ENCODE results near the gene ZNF619.
"Not testable (repeated sequence)": the region's sequence is repeated elsewhere in the genome, so short reads cannot be mapped to it uniquely, and the experiment has no call there.

ZNF619 gene

GRCh38 chr3:40456279-40456939, 20.5 kb upstream of the ZNF619 start:
- peaks cover 60% of the 10 kb centered on the region for H3K36me3 Mint-ChIP-seq (ENCODE audit: insufficient read depth)
- peak overlapping the region; percentile 92 for H3K27ac Mint-ChIP-seq (ENCODE audit: low read depth)
- no peaks in the 10 kb centered on the region for H3K27me3 Mint-ChIP-seq
- no peak for DNase-seq (ENCODE audit: low spot score in 2 of 2)
- H3K9me3 Mint-ChIP-seq, result no peaks in the 10 kb centered on the region
- H3K4me3 Mint-ChIP-seq, result peak overlapping the region; percentile 83
- H3K4me1 Mint-ChIP-seq, result peaks cover 51% of the 10 kb centered on the region
- no peak for ATAC-seq (replicated peaks; ENCODE audit: extremely low read depth, poor library complexity, severe bottlenecking)

DNA sequence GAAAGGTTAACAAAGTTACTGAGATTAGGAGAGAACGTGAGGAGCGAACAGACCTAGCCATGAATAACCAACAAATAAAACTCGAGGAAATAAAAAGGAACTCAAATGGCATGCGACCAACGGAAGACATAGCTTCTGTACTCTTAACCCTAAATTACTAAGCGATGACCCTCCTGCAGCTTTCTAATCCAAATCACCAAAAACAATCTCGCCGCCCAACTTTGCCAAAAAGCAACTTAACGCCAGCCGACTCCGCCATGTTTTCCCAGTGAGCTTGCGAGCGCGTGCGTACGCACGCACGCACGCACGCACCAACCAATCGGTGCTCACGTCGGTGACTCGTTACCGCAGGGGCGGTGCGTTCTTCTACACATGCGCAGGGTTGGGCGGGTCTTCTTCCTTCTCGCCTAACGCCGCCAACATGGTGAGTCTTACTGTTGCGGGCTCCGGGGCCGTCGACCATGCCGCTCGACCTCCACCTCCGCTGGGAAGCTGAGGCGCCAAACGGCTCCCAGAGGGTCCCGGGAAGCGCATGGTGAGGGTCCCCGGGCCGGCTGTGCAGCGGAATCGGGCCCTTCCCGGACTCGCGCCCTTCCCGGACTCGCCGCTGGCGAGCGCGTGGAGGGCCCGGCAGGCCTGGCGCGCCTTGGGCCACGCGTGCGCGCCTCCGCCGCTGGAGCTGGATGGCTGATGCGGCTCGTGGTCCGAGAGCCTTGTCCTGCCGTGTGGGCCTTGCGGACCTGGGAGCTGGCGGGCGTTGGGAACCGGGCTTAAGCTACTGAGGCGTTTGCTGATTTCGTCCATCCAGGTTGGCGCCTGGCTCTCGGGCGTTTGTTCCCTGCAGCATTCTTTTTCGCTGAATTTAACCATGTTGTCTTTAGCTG, 19.7 kb upstream of the ZNF619 start, which contains the start of gene RPL14:
RPL14 (plus strand) TSS at position 400 of the 884 bp plus-strand sequence; CDS start at position 533, 133 bp downstream.
- peak within 1 kb of the TSS; percentile 92 for H3K27ac Mint-ChIP-seq (ENCODE audit: low read depth)
- ATAC-seq (replicated peaks; ENCODE audit: extremely low read depth, poor library complexity, severe bottlenecking), result peak; percentile 62
- H3K4me1 Mint-ChIP-seq, result peaks cover 48% of the 10 kb centered on the region

GRCh38 chr3:40458473-40458872, 18.4 kb upstream of the ZNF619 start:
- ATAC-seq (replicated peaks; ENCODE audit: extremely low read depth, poor library complexity, severe bottlenecking) (no peak), DNase-seq (ENCODE audit: low spot score in 2 of 2) (no peak)
- peak overlapping the region; percentile 83 for H3K4me3 Mint-ChIP-seq
- H3K4me1 Mint-ChIP-seq, result peaks cover 39% of the 10 kb centered on the region
- H3K27me3 Mint-ChIP-seq, result no peaks in the 10 kb centered on the region
- peaks cover 70% of the 10 kb centered on the region for H3K36me3 Mint-ChIP-seq (ENCODE audit: insufficient read depth)
- H3K27ac Mint-ChIP-seq (ENCODE audit: low read depth), result peak overlapping the region; percentile 92
- H3K9me3 Mint-ChIP-seq, result no peaks in the 10 kb centered on the region

More for the DNA sequence above, 19.7 kb upstream of the ZNF619 start, which contains the start of gene RPL14:
- peak within 1 kb of the TSS; percentile 83 for H3K4me3 Mint-ChIP-seq
- no peaks in the 10 kb centered on the region for H3K27me3 Mint-ChIP-seq
- no peaks in the 10 kb centered on the region for H3K9me3 Mint-ChIP-seq
- peaks cover 68% of the 10 kb centered on the region for H3K36me3 Mint-ChIP-seq (ENCODE audit: insufficient read depth)
- DNase-seq (ENCODE audit: low spot score in 2 of 2), result peak; percentile 92 to 93

DNA sequence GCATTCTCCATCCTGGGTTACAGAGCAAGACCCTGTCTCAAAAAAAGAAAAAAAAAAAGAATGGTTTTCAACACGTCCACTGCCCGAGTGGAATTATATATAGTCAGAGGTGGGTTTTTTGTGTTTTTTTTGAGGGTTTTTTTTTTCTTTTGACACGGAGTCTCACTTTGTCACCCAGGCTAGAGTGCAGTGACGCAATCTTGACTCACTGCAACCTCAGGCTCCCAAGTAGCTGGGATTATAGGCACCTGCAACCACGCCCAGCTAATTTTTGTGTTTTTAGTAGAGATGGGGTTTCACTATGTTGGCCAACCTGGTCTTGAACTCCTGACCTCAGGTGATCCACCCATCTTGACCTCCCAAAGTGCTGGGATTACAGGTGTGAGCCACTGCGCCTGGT, 16.4 kb upstream of the ZNF619 start:
- not testable (repeated sequence) for H3K4me3 Mint-ChIP-seq; H3K27me3 Mint-ChIP-seq; ATAC-seq (replicated peaks; ENCODE audit: extremely low read depth, poor library complexity, severe bottlenecking); H3K9me3 Mint-ChIP-seq; DNase-seq (ENCODE audit: low spot score in 2 of 2)
- Mint-ChIP-seq H3K27ac (ENCODE audit: low read depth) (peak overlapping the region; percentile 22), H3K36me3 (ENCODE audit: insufficient read depth) (peaks cover 81% of the 10 kb centered on the region), H3K4me1 (peaks cover 50% of the 10 kb centered on the region)

DNA sequence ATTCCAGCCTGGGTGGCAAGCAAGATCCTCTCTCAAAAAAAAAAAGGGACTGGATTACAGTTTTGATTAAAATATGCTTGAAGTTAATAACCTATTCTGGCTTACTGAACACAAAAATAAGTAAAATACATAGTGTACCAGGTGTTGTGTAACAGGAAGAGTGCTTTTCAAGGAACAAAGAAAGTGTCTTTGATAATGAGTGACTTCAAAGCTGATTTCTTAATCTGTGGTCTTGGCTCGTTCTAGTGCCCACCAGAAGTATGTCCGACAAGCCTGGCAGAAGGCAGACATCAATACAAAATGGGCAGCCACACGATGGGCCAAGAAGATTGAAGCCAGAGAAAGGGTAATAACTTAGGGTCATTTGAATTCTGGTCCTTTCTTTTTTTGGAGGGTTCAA, 15.8 kb upstream of the ZNF619 start:
- Mint-ChIP-seq H3K4me1 (peaks cover 45% of the 10 kb centered on the region), H3K36me3 (ENCODE audit: insufficient read depth) (peaks cover 80% of the 10 kb centered on the region), H3K27me3 (no peaks in the 10 kb centered on the region), H3K9me3 (no peaks in the 10 kb centered on the region), H3K27ac (ENCODE audit: low read depth) (no peak overlapping the region), H3K4me3 (no peak overlapping the region)
- no peak for DNase-seq (ENCODE audit: low spot score in 2 of 2)
- ATAC-seq (replicated peaks; ENCODE audit: extremely low read depth, poor library complexity, severe bottlenecking), result no peak

DNA sequence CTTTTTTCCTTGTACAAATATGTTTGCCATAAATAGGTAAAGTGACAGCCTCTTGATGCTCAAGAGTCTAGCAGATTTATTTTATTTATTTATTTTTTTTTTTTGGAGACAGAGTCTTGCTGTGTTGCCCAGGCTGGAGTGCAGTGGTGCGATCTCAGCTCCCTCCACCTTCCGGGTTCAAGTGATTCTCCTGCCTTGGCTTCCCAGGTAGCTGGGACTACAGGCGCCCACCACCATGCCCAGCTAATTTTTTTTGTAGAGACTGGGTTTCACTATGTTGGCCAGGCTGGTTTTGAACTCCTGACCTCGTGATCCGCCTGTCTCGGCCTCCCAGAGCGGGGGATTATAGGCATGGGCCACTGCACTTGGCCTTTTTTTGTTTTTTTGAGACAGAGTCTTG, 14.1 kb upstream of the ZNF619 start:
- H3K27me3 Mint-ChIP-seq; ATAC-seq (replicated peaks; ENCODE audit: extremely low read depth, poor library complexity, severe bottlenecking); H3K9me3 Mint-ChIP-seq; H3K4me3 Mint-ChIP-seq; DNase-seq (ENCODE audit: low spot score in 2 of 2): not testable (repeated sequence)
- peak overlapping the region; percentile 38 for H3K27ac Mint-ChIP-seq (ENCODE audit: low read depth)
- peaks cover 70% of the 10 kb centered on the region for H3K36me3 Mint-ChIP-seq (ENCODE audit: insufficient read depth)
- H3K4me1 Mint-ChIP-seq, result peaks cover 34% of the 10 kb centered on the region

DNA sequence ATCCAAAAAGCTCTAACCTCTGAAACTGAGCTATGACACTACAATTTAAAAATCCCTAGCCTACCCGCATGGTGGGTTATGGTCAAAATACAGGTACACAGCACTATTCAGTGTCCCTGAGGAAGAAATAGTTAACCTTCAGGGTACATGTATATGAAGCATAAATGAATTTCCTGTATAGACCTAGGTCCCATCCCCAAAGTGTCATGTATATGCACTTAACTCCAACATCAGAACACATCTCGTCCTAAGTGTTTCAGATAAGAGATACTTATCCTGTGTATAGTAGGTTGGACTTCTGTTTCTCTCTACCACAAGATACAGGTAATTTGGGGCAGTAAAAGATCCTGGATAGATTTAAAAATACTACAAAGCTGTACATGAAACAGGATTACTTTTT, 13.3 kb upstream of the ZNF619 start:
- H3K4me1 Mint-ChIP-seq, result peaks cover 26% of the 10 kb centered on the region
- H3K27me3 Mint-ChIP-seq, result no peaks in the 10 kb centered on the region
- no peak for DNase-seq (ENCODE audit: low spot score in 2 of 2)
- H3K27ac Mint-ChIP-seq (ENCODE audit: low read depth), result peak overlapping the region; percentile 32
- peaks cover 64% of the 10 kb centered on the region for H3K36me3 Mint-ChIP-seq (ENCODE audit: insufficient read depth)
- H3K4me3 Mint-ChIP-seq, result no peak overlapping the region
- no peak for ATAC-seq (replicated peaks; ENCODE audit: extremely low read depth, poor library complexity, severe bottlenecking)
- no peaks in the 10 kb centered on the region for H3K9me3 Mint-ChIP-seq

- H3K27me3 Mint-ChIP-seq, result no peaks in the 10 kb centered on the region
- peaks cover 56% of the 10 kb centered on the region for H3K36me3 Mint-ChIP-seq (ENCODE audit: insufficient read depth)
- peak; percentile 93 for ATAC-seq (replicated peaks; ENCODE audit: extremely low read depth, poor library complexity, severe bottlenecking)
- no peak for DNase-seq (ENCODE audit: low spot score in 2 of 2)
- no peaks in the 10 kb centered on the region for H3K9me3 Mint-ChIP-seq
- H3K4me3 Mint-ChIP-seq, result peak overlapping the region; percentile 21
- H3K4me1 Mint-ChIP-seq, result peaks cover 19% of the 10 kb centered on the region
- H3K27ac Mint-ChIP-seq (ENCODE audit: low read depth), result peak overlapping the region; percentile 63
These were observed 12.4 kb upstream of the ZNF619 start for GRCh38 chr3:40464339-40465110.

DNA sequence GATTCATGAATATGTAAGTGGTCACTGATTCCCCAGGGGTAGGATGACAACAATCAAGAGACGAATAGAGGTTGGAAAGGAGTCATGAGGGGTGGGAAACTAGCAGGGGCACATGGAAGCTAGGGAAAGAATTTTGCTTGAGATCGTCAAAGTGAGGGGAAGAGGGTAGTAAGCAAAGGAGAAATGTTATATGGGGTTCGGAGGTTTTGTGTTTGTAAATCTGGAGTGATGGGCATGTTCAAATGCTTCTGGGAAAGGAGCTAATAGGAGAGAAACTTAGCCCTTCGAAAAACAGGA, 11.9 kb upstream of the ZNF619 start:
- H3K27ac Mint-ChIP-seq (ENCODE audit: low read depth), result no peak overlapping the region
- no peaks in the 10 kb centered on the region for H3K9me3 Mint-ChIP-seq
- ATAC-seq (replicated peaks; ENCODE audit: extremely low read depth, poor library complexity, severe bottlenecking) (no peak), DNase-seq (ENCODE audit: low spot score in 2 of 2) (no peak)
- peaks cover 19% of the 10 kb centered on the region for H3K4me1 Mint-ChIP-seq
- H3K36me3 Mint-ChIP-seq (ENCODE audit: insufficient read depth), result peaks cover 50% of the 10 kb centered on the region
- H3K4me3 Mint-ChIP-seq, result no peak overlapping the region
- H3K27me3 Mint-ChIP-seq, result no peaks in the 10 kb centered on the region

DNA sequence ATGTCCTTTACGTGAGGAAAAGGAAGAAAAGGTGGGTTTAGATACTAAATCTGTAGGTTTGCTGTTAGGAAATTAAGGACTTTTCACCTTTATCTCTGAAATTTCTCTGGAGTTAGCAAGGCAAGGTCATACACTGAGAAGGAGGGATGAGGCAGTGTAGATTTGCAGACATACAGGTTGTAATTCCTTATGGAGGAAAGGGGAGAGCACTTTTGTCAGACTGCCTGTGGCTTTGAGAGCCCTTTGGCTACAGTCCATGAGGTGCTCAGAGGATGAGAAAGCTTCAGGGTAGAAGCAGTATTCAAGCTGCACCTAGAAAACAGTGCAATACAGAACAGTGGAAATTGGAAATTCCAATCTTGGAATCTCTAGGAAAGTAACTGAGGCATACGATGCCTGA, 11.5 kb upstream of the ZNF619 start:
- ATAC-seq (replicated peaks; ENCODE audit: extremely low read depth, poor library complexity, severe bottlenecking), result no peak
- H3K9me3 Mint-ChIP-seq, result no peaks in the 10 kb centered on the region
- H3K36me3 Mint-ChIP-seq (ENCODE audit: insufficient read depth), result peaks cover 46% of the 10 kb centered on the region
- H3K4me1 Mint-ChIP-seq, result peaks cover 19% of the 10 kb centered on the region
- no peak overlapping the region for H3K4me3 Mint-ChIP-seq
- no peak for DNase-seq (ENCODE audit: low spot score in 2 of 2)
- H3K27me3 Mint-ChIP-seq, result no peaks in the 10 kb centered on the region
- H3K27ac Mint-ChIP-seq (ENCODE audit: low read depth), result no peak overlapping the region

- no peaks in the 10 kb centered on the region for H3K27me3 Mint-ChIP-seq
- H3K4me3 Mint-ChIP-seq, result no peak overlapping the region
- ATAC-seq (replicated peaks; ENCODE audit: extremely low read depth, poor library complexity, severe bottlenecking), result no peak
- DNase-seq (ENCODE audit: low spot score in 2 of 2), result no peak
- H3K9me3 Mint-ChIP-seq, result no peaks in the 10 kb centered on the region
- peaks cover 15% of the 10 kb centered on the region for H3K4me1 Mint-ChIP-seq
- no peak overlapping the region for H3K27ac Mint-ChIP-seq (ENCODE audit: low read depth)
- H3K36me3 Mint-ChIP-seq (ENCODE audit: insufficient read depth), result peaks cover 23% of the 10 kb centered on the region
These were observed 8.9 kb upstream of the ZNF619 start for GRCh38 chr3:40468018-40468417.

GRCh38 chr3:40470701-40471100, 6.2 kb upstream of the ZNF619 start:
- ATAC-seq (replicated peaks; ENCODE audit: extremely low read depth, poor library complexity, severe bottlenecking), result no peak
- no peaks in the 10 kb centered on the region for H3K27me3 Mint-ChIP-seq
- no peak for DNase-seq (ENCODE audit: low spot score in 2 of 2)
- H3K4me1 Mint-ChIP-seq, result no peaks in the 10 kb centered on the region
- H3K4me3 Mint-ChIP-seq, result no peak overlapping the region
- no peaks in the 10 kb centered on the region for H3K9me3 Mint-ChIP-seq
- H3K27ac Mint-ChIP-seq (ENCODE audit: low read depth), result no peak overlapping the region
- peaks cover 5% of the 10 kb centered on the region for H3K36me3 Mint-ChIP-seq (ENCODE audit: insufficient read depth)
